GM19193 (cell line): Measurements from ENCODE around the gene ZNF134.

ENCODE experiments used
- POLR2A ChIP-seq: IDR thresholded peaks from 4 replicates; pipeline ENCODE4 v1.6.1; 2011; ENCODE audit not compliant: insufficient read depth, insufficient read length; ENCODE audit errors: extremely low read depth

ZNF134 gene

GRCh38 chr19:57620673-57621348 is 6.8 kb downstream of the ZNF134 start:
- no peak for TF ChIP-seq POLR2A

GRCh38 chr19:57623091-57623490 is 9.0 kb downstream of the ZNF134 start:
- no peak for TF ChIP-seq POLR2A

- peak; percentile 70 for TF ChIP-seq POLR2A
Observed at GRCh38 chr19:57632987-57633831, 19.2 kb downstream of the ZNF134 start, which contains the start of gene ZNF211. Gene ZNF211 (plus strand): TSS chr19:57633168. CDS start chr19:57633347, 179 bp downstream.

- no peak for TF ChIP-seq POLR2A
Observed at GRCh38 chr19:57633832-57634131, 19.7 kb downstream of the ZNF134 start.

GRCh38 chr19:57637379-57637778 is 23.3 kb downstream of the ZNF134 start:
- no peak for TF ChIP-seq POLR2A

- no peak for TF ChIP-seq POLR2A
Observed at GRCh38 chr19:57641715-57642234, 27.7 kb downstream of the ZNF134 start.

GRCh38 chr19:57642396-57643046 is 28.5 kb downstream of the ZNF134 start:
- no peak for TF ChIP-seq POLR2A

GRCh38 chr19:57643734-57644133 is 29.7 kb downstream of the ZNF134 start:
- no peak for TF ChIP-seq POLR2A

- no peak for TF ChIP-seq POLR2A
Observed at GRCh38 chr19:57648331-57649003, 34.4 kb downstream of the ZNF134 start.

GRCh38 chr19:57651654-57651996 is 37.6 kb downstream of the ZNF134 start:
- TF ChIP-seq POLR2A = no peak

- no peak for TF ChIP-seq POLR2A
Observed at GRCh38 chr19:57653689-57654088, 39.6 kb downstream of the ZNF134 start.

GRCh38 chr19:57655443-57655842 is 41.4 kb downstream of the ZNF134 start:
- TF ChIP-seq POLR2A = no peak

GRCh38 chr19:57656346-57656745 is 42.3 kb downstream of the ZNF134 start:
- no peak for TF ChIP-seq POLR2A

- TF ChIP-seq POLR2A = no peak
Observed at GRCh38 chr19:57664269-57665127, 50.5 kb downstream of the ZNF134 start.
